ENCODE measurements around the gene TBC1D16.

- TF ChIP-seq EZH2 (IDR thresholded peaks at IDR 0.05; ENCODE audit: insufficient read depth, poor library complexity, severe bottlenecking) (no peak), EZH2phosphoT487 (IDR thresholded peaks at IDR 0.05; ENCODE audit: insufficient read depth, low read depth) (no peak)
These were observed 45.9 kb upstream of the TBC1D16 start for GRCh38 chr17:80081596-80081995.

Data from GM23248 (cell line).